NCI-H748 (cell line): Measurements from ENCODE around the gene SYT1.

Experiments
- DNase-seq: peaks from one replicate; lab custom pipeline; 2025; ENCODE audit not compliant: unreplicated experiment; lab: John Stamatoyannopoulos, UW

SYT1 gene

GRCh38 chr12:79331870-79332269 is 467.3 kb downstream of the SYT1 start:
- DNase-seq = no peak

GRCh38 chr12:79333144-79333543 is 468.6 kb downstream of the SYT1 start:
- no peak for DNase-seq

DNA sequence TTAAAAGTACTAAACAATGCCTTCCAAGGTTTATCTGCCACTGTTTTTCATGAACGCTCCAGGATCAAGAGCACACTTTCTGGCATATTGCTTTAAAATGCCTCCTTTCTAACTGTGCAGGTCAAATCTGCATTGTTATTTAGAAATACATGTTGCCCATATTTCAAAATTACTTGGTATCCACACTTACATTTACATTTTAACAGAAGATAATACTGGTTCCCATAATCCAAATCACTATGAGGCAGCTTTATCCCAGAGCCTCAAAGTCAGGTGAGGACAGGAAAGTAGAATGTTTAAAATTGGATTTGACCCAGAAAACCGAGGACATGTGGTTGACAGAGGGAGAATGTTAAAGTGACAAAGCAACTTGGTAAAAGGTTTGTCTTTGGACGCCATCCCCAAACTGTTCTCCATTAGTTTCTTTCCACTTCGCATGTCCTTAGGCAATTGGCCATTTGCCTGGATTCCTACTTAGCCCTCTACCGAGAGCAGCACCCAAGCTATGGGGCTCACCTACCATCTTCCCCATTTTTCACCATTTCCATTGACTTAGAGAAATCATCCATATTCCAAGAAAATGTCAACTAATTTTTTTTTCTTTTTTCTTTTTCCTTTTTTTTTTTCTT is 473.2 kb downstream of the SYT1 start:
- DNase-seq = no peak

GRCh38 chr12:79344855-79345847 is 480.6 kb downstream of the SYT1 start:
- peak; percentile 73 for DNase-seq

DNA sequence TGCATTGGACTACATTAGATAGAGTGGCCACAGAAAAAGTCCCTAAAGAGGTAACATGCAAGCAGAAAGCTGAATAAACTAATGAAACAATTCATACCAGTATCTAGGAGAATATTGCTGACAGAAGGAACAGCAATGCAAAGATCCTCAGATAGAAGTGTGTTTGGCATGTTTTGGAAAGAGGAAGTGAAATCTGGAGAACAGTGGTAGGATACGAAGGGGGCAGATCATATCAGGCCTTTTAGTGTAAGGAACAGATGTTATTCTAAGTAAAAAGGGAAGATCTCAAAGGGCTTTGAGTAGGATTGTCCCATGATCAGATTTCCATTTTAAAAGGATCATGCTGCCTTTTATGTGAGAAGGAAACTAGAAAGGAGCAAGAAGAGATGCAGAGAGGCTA is 483.3 kb downstream of the SYT1 start:
- no peak for DNase-seq

DNA sequence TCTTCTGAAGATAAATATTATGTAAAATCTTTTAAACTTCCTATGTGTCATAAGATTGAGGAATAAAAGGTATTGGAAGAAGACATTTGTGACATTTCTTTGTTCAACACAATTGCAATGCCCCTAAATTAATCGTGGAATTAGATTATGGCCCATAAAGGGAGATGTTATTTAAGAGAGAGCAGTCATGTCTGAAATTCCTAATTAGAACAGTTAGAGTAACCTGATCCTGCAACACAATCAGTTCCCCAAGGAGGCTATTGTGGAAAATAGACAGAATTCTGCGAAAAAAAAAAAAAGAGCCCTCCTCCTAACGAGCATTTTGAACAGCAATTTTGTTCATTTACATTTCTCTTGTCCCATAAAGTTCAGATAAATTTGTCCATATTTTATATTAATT is 486.7 kb downstream of the SYT1 start:
- DNase-seq = peak; percentile 61

DNA sequence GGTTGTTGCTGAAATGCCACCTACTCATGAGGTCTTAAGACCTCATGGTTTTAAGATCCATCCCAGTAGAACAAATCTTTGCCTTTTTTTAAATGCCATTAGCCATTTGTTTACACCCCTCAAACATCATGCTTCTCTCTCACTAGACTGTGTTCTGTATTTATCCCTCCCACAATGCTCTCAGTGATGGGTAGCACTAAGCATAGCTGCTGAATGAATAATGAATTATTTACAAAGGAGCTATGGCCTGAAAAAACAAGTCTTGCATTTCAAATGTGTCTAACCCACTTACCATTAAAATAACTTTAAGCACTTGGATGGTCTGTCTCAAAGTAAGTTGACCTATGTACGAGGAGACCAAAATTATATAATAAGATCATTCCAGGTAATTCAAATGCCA is 491.6 kb downstream of the SYT1 start:
- DNase-seq = no peak

DNA sequence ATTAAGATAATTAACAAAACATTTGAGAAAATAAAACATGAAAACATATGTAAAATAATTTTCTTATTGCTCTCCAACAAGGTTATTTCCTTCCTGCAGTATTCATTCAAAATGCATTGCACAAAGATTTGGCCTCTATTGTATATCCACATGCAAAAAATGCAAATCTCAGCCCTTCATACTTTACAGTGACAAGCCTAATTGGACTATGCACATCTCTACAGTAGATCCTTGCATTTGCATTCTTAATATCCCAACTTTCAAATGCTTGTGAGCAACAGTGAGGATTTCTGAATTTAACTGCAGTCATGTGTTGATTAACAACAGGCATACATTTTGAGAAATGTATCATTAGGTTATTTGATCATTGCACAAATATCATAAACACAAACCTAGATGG is 492.5 kb downstream of the SYT1 start:
- no peak for DNase-seq

GRCh38 chr12:79358716-79359300 is 494.2 kb downstream of the SYT1 start:
- DNase-seq = no peak

DNA sequence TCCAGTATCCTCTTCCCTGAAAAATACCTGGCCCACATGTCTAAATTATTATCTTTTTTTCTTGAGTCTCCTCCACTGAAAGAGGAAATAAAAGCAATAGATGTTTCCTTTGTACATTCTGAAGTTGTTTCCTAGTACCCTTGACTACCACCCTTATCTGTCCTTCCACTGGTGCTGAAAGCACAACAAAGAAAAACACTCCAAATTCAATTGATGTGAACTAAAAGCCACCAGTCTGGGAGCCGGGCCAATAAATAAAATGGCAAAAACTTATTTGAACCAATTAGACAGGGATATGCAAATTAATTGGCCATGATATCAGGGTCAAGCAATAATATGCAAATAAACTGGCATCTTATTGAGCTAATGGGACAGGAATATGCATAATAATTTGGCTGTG is 495.7 kb downstream of the SYT1 start:
- no peak for DNase-seq

DNA sequence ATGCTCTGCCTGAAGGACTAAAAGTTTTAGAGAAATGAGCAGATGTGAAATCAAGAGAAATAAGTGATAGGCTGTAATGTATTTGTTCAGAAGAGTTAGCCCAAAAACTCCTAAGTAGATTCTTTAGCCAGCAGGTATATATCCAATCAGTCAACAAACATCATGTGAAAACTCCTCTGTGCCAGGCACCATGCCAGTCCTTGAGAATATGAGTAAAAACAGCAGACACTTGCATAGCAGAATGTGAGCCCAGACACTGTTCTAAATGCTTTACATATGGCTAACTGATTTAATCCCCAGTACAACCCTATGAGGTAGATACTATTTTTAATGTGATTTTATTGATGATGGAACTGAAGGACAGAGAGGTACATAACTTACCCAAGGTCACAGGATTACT is 496.4 kb downstream of the SYT1 start:
- DNase-seq = no peak

DNA sequence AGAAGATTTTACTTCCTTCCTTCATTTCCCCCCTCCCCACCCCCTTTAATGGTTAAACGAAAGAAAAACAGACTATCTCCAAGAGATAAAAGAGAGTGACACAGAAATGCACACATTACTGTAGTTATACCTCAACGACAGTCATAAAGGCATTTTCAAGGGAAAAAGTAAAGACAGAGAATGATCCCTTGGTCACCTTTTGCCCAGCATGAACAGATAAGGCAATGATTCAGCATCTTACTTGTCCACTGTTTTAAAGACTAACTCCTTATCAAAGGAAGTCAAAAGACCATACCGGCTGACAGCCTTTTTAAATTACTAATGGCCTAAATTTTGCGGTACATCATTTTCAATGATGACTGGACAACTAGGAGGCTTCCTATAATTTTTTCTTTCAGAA is 499.6 kb downstream of the SYT1 start:
- DNase-seq = no peak

DNA sequence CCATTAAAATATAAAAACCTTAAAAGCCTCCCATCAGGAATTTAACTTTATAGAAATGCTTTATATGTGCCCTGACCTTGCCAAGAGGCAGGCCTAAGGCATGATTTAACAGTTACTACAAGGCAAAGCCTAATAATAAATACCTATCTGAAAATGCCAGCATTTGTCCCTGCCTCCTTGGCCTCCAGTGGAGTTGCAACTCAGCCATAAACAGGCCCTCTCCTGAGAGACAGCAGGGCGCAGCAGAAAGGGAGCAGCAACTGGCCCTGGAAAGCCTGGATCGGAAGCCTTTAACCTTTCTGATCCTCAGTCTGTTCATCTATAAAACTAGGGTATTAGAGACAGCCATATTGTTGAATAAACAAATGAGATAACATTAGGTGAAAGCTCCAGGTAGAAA is 501.8 kb downstream of the SYT1 start:
- no peak for DNase-seq

DNA sequence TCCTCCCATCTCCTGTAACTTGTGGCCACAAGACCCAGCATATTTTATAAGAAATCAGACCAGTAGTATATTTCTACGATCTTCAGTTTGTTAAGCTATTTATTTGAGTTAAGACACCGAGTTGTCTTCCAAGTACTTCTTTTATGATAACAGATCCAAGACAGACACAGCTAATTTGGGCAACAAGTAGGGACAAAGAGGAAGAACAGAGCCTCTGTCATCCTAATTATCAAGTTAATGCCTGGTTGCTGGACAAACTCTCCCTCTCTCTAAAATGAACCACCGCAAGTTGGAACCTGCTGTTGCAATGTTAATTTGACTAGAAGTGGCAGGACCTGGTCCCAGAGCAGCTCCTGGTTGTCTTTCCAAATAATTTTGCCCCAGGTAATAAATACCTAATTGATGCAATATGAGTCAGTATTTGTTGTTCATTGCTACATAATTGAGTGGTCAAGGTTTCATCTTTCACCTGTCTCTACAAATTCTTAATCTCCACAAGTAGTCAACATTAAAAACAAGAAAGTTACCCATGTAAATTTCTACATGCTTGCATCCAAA is 502.5 kb downstream of the SYT1 start:
- no peak for DNase-seq

- DNase-seq = no peak
These were observed 505.4 kb downstream of the SYT1 start for GRCh38 chr12:79370021-79370420.

GRCh38 chr12:79371226-79371625 is 506.7 kb downstream of the SYT1 start:
- DNase-seq = no peak

GRCh38 chr12:79373896-79374499 is 509.4 kb downstream of the SYT1 start:
- peak; percentile 53 for DNase-seq

DNA sequence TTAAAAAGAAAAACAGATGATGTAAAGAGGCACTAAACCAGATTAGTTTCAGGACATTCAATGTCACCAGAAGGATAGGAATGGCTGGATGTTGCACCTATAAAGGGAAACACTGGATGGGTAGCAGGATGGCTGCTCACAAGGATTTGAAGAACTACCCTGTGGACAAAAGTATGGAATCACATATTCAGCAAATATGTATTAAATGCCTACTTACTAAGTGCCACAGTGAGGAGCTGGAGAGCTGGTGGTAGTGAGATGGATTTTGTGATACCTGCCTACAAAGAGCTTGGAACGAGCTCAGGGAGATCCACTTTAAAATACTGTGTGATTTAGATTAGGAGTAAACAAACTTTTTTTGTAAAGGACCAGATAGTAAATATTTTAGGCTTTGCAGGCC is 510.0 kb downstream of the SYT1 start:
- DNase-seq = peak; percentile 24

DNA sequence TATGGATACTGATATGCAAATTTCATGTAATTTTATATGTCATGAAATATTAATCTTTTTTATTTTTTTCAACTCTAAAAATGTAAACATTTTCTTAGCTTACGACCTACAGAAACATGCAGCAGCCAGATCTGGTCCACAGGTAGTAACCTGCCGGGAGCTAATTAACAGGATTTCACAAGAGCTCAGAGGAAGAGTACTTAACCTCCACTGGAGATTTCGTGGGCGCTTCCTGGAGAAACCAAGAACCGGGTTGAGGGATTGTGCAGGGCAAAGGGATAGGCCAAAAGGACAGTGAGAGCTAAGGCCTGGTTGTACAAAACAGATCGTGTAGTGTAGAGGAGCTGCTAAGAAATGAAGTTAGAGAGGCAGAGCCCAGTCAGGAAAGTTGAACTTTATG is 510.5 kb downstream of the SYT1 start:
- DNase-seq = no peak

DNA sequence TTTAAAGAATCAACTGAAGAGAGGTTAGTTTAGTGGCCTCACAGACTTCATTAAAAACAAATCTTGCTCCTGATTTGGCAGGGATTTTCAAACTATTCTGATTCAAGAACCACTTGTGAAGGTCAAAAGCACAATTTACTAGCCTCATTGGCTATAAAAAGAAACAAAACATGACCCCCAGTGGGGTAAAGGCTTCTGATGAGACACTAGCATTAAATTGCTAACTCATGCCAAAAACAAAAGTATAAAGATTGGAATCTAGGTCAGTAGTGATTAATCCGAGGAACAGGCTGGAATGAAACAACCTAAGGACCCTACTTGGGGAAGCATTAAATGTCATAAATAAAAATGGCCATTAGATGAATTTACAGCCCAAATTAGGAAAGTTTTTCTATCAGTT is 513.9 kb downstream of the SYT1 start:
- DNase-seq = no peak

- no peak for DNase-seq
These were observed 515.8 kb downstream of the SYT1 start for GRCh38 chr12:79380402-79380801.
